SK-N-DZ (cell line): Measurements from ENCODE around the gene HSPG2.
"Not testable (repeated sequence)": the region's sequence is repeated elsewhere in the genome, so short reads cannot be mapped to it uniquely, and the experiment has no call there.

ENCODE experiments used
- DNase-seq: peaks from one replicate; pipeline ENCODE4 v3.0.0-alpha.2; 2015; ENCODE audit warnings: low spot score

Gene HSPG2

GRCh38 chr1:21955501-21956281 lies 18.6 kb upstream of the HSPG2 start:
- no peak for DNase-seq

GRCh38 chr1:21955058-21955457 lies 17.9 kb upstream of the HSPG2 start:
- no peak for DNase-seq

GRCh38 chr1:21952786-21953520 lies 15.8 kb upstream of the HSPG2 start:
- DNase-seq: no peak

GRCh38 chr1:21951226-21951870 lies 14.2 kb upstream of the HSPG2 start:
- no peak for DNase-seq

- DNase-seq: no peak
Measured at GRCh38 chr1:21950734-21951133, 13.6 kb upstream of the HSPG2 start.

- DNase-seq: no peak
Measured at GRCh38 chr1:21946836-21947587, 9.9 kb upstream of the HSPG2 start.

- DNase-seq: no peak
Measured at GRCh38 chr1:21944733-21945073, 7.6 kb upstream of the HSPG2 start.

GRCh38 chr1:21942959-21943640 lies 6.0 kb upstream of the HSPG2 start:
- DNase-seq: not testable (repeated sequence)

- DNase-seq: no peak
Measured at GRCh38 chr1:21942464-21942863, 5.4 kb upstream of the HSPG2 start.

- DNase-seq: no peak
Measured at GRCh38 chr1:21941370-21941769, 4.3 kb upstream of the HSPG2 start.

GRCh38 chr1:21940492-21940891 lies 3.4 kb upstream of the HSPG2 start:
- no peak for DNase-seq

- peak; percentile 51 for DNase-seq
Measured at GRCh38 chr1:21939650-21940374, 2.7 kb upstream of the HSPG2 start.

- DNase-seq: no peak
Measured at GRCh38 chr1:21938732-21939538, 1.8 kb upstream of the HSPG2 start.

GRCh38 chr1:21937372-21938121 lies 437 bp upstream of the HSPG2 start:
- DNase-seq: peak; percentile 64

GRCh38 chr1:21936366-21937031 lies 611 bp downstream of the HSPG2 start:
- DNase-seq: no peak

GRCh38 chr1:21935891-21936365 lies 1.2 kb downstream of the HSPG2 start:
- no peak for DNase-seq

GRCh38 chr1:21935393-21935804 lies 1.7 kb downstream of the HSPG2 start:
- DNase-seq: no peak
